HL-60/S4 treated with retinoic acid at 250 ng/mL for 4 days and 3 days (cell line): ENCODE measurements around the gene YTHDF2.
"Not testable (repeated sequence)": the region's sequence is repeated elsewhere in the genome, so short reads cannot be mapped to it uniquely, and the experiment has no call there.

Experiments
- in situ Hi-C: fragments of 300-500 bp; cut with MboI; formaldehyde crosslinking; loops from 2 replicates; pipeline ENCODE4 v1.7.0; 2022; ENCODE audit warnings: low sequenced_read_pairs

The YTHDF2 gene

DNA sequence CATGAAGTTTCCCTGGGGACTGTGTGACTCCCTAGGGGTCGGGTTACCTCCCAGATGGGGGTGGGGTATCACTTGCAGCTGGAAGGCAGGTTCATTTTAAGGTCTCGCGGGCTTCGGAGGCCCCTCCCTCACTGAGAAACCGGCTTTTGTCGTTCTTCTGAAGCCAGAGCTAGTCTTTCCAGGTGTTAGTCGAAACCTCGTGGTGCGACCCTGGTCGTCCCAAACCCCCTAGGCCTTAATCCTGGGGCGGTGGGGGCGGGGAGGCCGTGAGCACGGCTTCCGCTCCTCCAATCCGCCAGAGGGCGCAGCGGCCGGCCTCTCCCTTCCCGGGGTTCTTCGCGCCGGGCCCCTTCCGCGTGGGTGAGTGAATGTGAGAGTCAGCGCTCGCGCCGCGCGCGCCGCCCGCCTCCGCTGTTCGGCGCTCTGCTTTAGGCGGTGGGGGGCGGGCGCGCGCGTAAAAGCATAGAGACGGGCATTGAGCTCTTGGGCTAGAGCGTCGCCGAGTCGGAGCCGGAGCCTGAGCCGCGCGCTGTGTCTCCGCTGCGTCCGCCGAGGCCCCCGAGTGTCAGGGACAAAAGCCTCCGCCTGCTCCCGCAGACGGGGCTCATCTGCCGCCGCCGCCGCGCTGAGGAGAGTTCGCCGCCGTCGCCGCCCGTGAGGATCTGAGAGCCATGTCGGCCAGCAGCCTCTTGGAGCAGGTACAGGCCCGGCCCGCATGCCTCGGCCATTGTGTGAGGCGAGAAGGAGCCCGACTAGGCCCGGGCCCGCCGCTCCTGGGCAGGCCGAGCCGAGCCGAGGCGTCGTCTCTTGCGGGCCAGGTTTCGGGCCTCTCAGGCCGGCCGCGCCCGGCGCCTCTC, at the start of gene YTHDF2:
Gene YTHDF2 (plus strand): TSS at position 491 of the 857 bp plus-strand sequence. CDS start 181 bp downstream, at position 672.
- in situ Hi-C loops, result no loop called here

DNA sequence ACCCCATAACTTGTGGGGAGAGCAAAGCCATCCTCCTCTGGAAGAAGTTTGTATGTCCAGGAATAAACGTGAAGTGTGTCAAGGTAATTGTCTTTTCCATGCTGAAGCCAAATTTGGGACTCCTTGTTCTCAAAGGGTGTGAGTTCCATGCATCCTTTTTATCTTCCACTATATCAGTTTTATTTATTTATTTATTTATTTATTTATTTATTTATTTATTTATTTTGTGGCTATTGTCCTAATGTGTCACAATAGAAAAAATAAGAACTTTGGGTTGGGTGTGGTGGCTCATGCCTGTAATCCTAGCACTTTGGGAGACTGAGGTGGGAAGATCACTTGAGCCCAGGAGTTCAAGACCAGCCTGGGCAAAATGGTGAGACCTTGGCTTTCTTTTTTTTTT, 45.1 kb upstream of the YTHDF2 start:
- in situ Hi-C loops, result loop anchor here (10.0 kb wide), 1 partner anchor 57 kb away; no protein-coding TSS in a partner anchor

DNA sequence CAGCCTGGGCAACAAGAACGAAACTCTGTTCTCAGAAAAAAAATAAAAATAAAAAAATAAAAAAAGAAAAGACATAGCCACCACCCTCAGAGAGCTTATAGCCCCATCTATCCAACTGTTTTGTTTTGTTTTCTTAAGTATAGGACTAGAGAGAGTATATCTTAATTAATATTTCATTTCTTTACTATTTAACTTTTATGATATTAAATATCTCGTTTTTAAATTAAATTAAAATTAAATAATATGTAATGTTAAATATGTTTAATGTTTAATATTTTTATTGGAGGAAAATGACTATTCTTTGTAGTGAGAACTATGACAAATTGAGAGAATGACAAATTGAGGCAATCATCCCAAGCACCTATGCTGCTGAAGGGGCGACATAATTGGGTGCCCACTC, 33.1 kb upstream of the YTHDF2 start:
- in situ Hi-C loops, result no loop called here

DNA sequence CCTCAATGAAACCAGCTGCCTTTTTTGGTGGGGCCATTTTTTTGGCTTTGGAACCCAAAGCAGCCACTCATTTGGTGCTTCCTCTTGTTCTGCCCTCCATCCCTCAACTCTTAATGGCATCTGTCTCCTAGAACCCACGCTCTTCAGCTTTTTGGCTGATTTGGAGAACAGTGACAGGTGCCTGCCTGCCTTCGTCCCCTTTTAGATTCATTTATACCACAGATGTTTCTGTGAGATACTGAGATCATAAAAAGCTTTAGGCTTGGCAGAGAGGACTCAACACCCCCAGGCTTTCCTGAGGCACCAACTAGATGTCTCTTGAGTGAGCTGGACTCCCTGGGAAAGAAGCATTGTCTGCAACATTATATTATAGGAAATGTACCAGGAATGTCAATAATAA, 20.4 kb upstream of the YTHDF2 start:
- in situ Hi-C loops, result no loop called here

DNA sequence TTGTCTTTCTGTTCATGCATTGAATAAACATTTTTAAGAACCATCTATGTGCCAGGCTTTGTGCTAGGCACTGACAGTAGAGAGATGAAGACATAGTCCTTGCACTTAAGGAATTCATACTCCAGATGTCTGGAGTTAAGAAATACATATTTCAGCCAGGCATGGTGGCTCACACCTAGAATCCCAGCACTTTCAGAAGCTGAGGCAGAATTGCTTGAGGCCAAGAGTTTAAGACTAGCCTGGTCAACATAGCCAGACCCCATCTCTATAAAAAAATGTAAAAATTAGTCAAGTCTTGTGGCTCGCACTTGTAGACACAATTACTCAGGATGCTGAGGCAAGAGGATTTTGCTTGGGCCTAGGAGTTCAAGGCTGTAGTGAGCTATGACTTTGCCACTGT, 18.6 kb upstream of the YTHDF2 start:
- in situ Hi-C loops, result no loop called here

DNA sequence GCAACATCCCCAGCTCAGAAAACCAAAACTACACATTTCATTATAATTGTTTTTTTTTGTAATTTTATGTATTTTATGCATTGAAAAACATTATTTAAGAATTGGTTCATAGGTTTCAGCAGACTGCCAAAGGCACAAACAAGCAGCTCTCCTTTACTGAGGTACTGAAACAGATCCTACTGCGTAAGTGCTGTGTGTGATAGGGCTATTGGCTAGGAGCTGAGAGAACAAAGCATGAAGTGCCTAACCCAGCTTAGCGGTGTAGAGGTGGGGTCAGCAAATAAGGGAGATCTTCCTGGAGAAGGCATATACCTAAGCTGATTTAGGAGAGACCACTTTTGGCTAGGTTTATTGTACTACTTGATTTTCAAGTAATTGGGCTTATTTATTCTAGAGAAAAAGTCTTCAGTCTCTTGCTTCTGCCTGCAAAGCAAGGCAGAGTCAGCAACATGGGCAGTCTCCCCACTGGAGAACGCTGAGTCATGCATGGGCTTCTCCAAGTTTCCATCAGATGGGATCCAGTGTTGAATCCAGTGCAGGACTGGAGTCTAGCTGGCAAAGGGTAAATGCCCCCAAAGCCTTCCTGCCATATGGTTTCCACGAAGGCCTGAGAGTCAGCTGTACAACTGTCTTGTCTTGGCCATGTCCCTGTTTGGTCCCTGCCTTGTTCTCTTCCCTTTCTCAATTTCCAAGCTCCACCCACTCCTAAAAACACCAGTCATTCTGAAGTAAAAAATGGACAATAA, 18.0 kb upstream of the YTHDF2 start:
- in situ Hi-C loops, result no loop called here

DNA sequence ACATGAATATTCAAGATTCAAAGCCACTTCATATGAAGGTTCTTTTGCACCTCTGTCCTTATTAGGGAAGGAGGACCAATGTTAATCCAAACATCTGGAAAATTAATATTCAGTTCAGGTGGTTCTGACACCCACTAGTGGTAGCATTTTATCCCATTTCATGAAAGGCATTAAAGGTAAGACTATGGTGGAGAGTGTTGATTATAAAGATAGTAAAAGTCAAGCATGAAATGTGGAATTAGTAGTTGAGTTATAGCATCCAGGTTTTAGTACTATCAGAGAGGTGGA, 17.5 kb upstream of the YTHDF2 start:
- in situ Hi-C loops, result no loop called here

DNA sequence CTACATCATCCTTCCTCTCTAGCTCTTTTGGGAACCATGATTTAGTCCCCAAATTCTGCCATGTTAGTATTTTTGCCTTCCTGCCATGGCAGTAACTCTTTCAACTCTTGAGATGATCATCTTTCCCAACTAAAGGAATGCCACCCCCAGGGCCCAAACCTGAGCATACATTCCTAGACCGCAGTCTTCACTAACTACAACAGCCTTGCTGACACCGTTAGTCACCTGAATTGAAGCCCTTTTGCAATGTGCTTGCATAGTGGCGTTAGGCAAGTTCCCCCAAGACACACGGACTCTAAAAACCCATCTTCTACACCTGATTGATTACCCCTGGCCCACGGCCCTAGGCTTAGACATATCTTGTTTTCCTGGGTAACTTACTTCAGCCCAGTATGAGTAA, 16.4 kb upstream of the YTHDF2 start:
- in situ Hi-C loops, result no loop called here

DNA sequence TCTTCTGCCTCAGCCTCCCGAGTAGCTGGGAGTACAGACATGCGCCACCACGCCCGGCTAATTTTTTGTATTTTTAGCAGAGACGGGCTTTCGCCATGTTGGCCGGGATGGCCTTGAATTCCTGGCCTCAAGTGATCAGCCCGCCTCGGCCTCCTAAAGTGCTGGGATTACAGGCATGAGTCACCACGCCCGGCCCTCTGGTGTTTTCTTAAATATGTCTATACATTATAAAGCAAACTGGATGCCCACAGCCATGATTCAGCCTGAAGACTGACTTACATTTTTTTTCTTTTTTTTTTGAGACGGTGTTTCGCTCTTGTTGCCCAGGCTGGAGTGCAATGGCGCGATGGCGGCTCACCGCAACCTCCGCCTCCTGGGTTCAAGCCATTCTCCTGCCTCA, 14.8 kb upstream of the YTHDF2 start:
- in situ Hi-C loops, result not testable (repeated sequence)

DNA sequence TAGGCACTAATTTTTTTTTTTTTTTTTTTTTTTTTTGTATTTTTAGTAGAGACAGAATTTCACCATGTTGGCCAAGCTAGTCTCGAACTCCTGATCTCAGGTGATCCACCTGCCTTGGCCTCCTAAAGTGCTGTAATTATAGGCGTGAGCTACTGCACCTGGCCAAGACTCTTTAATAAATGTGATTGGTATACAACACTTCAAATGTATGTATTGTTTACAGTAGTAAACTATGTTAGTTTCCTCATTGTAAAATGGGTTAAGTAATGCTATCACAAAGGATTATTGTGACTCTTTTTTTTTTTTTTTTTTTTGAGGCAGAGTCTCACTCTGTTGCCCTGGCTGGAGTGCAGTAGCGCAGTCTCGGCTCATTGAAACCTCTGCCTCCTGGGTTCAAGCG, 11.4 kb upstream of the YTHDF2 start:
- in situ Hi-C loops, result not testable (repeated sequence)

DNA sequence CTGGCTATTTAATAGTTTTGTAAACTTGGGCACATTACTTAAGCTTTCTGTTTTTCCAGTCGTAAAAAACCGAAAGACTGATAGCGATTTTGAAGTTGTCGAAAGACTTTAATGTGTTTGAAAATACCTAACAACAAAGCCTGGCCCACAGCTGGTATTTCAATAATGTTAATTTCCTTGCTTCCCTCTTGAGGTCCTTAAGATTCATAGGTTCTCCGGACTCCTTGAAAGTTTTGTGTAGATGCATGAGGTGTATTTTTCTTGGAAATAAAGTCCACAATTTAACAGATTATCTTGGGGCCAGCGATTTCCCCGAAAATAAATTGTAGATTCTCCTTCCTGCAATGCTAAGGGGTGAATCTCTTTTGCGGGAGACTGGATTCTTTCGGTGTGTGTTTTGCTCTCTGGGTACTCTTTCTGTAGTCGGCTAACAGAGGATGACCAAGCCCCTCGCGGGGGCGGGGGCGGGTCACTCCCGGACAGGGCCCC, 735 bp upstream of the YTHDF2 start:
- in situ Hi-C loops, result no loop called here

DNA sequence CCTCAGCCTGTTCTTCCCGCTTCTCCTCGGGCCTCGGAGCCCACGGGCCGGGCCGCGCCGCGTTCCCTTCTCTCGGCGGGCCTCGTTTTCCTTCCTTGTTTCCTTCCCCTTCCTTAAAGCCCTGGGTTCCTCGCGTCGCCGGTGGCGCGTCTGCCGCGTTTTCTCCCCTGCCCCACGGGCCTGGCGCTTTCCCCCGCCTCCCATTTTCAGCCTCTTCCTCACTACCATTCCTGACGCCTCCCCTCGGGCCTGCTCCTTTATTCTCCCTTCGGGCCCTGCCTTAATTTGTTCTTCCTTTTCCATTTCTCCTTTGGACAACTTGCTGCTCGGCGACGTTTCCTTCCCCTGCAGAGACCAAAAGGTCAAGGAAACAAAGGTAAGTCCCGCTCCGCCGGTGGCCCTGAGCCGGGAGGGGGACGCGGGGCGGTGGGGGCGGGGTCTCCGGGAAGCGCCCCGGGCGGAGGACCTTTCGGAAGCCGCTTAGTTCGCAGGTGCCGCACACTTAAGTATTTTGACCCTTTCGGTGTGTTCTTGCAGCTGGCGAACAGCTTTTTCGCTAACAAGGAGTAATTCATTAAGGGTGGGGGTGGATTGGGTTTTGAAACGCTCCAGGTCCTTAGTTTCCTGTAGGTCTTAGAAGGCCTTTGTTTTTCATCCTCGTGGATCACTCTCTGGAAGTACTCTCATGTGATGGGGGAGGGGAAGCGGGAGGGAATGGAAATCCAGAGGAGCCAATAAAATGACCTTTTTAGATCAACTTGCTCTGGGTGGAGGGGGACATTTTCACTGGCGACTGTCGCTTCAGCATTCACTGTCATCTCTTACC, 780 bp downstream of the YTHDF2 start:
- in situ Hi-C loops, result no loop called here

DNA sequence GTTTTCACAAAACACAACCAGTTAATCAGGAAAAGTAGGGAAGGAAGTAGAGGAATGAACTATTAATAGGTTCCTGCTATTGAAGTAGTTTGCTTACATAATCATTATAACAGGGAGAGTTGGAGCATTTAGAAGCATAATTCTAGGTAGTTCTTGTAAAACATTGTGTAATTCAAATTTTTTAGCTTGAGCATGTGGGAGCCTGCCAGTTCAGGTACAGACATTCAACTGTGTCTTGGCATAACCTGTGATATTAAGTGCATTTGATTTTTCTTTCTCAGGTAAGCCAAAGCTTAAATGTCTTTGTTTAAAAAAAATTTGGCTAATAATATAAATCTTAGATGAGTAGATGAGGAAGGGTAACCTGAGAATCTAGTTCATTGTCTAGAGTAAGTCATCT, 3.4 kb downstream of the YTHDF2 start:
- in situ Hi-C loops, result no loop called here

DNA sequence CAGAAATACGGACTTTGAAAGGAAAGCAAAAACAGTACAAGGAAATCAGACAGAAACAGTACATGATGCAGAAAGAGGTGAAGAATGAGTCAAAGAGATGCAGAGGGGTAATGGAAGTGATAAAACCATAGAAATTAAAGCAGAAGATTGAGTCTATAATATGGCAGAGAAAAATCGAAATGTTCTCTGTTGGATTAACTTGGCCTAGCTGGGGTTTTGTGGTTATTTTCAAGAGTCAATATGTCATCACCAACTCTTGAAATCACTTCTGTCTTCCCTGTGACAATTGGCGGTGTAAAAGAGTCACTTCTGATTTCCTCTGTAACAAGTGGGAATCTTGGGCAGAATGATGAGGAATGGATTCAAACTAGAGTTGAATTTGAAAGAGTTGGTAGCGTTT, 7.4 kb downstream of the YTHDF2 start:
- in situ Hi-C loops, result no loop called here

DNA sequence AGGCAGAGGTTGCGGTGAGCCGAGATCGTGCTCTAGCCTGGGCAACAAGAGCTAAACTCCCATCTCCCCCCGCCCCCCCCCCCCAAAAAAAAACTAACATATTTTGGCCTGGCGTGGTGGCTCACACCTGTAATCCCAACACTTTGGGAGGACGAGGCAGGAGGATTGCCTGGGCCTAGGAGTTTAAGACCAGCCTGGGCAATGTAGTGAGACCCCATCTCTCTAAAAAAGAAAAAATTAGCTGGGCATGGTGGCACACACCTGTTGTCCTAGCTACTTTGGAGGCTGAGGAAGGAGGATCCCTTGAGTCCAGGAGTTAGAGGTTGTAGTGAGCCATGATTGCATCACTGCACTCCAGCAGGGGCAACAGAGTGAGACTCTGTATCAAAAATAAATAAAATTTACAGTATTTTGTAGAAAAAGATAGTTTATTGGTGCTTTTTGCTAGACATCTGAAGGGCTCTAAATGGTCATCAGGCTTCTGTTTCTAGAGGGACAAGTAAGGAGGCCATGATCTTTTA, 9.0 kb downstream of the YTHDF2 start:
- in situ Hi-C loops, result no loop called here

DNA sequence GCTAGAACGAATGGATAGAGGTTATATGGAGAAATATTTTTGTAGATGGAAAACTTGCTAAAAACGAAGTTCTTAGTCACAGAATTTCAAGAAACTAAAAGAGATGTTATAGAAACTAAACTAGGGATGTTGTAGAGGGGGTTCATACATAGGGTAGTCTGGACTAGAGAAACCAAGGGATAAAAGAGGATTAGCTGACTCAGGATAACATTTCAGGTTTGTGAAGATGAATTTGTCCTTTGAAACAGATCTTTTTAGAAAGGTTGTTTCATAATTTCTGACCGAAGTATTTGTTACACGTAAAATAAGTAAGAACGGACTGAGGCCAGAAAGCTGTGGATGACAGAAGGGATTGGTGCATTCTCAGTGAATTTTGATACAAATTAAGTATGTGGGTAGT, 13.6 kb downstream of the YTHDF2 start:
- in situ Hi-C loops, result no loop called here

DNA sequence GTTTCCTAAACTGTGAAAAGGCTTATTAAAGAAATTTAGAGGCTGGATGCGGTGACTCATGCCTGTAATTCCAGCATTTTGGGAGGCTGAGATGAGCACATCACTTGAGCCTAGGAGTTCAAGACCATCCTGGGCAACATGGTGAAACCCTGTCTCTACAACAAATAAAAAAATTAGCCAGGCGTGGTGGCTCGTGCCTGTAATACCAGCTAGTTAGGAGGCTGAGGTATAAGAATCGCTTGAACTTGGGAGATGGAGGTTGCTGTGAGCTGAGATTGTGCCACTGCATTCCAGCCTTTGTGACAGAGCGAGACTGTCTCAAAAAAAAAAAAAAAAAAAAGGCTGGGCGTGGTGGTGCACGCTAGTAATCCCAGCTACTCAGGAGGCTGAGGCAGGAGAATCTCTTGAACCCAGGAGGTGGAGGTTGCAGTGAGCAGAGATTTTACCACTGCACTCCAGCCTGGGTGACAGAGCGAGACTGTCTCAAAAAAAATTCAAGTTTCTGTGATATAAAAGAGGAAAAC, 14.1 kb downstream of the YTHDF2 start:
- in situ Hi-C loops, result not testable (repeated sequence)

DNA sequence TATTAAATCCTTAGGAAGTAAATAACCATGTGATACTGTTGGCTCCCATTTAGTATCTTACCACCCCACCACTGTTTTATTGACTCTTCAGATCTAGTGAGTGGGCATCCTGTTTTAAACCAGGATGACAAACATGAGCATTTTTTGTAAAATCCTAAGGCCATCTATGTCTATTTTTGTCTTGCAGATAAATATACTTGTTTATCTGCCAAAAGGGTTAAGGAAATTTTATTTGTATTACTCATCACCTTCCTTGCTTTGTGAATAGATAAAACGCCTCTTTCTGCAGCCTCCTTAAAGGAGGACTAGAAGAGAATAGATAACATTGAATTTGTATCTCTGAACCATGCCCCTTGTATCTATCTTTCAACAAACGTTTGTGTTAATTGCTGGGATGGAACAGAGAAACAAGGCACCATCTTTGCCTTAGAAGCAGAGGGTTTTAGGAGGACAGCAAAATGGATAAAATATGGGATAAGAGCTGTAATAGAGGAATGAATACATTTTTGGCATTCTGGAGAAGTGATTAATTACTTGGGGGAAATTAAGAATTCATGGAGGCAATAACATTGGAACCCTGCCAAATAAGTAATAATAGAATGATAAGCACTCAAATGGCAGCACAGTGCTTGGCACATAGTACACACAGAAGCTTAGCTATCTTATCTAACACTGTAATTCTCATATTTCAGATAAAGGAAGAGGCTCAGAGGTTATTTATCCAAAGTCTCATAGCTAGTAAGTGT, 14.7 kb downstream of the YTHDF2 start:
- in situ Hi-C loops, result no loop called here

DNA sequence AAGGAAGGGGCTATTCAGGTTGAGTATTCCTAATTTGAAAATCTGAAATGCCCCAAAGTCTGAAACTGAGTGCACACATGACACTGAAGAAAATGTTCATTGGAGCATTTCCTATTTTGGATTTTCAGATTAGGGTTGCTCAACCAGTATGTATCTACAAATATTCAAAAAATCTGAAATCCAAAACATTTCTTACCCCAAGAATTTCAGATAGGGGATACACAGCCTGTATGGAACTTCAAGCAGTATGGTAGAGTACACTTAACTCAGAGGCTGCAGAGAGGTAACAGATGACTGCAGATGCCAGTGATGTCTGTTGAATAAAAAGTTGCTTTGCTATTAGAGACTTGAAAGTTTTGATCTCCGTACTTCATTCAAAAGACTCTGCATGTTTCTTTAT, 19.0 kb downstream of the YTHDF2 start:
- in situ Hi-C loops, result no loop called here

DNA sequence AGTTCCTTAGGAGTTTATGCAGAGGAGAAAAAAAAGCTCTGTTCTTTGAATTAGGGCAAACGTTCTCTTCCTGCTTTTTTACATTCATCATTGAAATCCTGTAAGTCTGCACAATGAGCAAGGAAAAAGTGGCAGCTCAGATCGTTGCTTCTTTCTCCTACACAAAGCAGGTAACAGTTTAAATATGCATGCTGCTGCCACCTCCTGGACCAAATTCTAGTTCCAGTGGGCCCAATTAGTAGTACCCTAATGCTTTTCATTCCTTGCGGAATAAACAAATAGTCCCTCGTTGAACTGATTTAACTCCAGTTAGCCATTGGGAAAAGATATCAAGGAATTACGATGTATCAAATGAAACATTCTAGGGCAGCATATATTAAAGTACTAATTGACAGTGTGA, 20.1 kb downstream of the YTHDF2 start:
- in situ Hi-C loops, result no loop called here
